ENCODE measurements around the gene WASHC4.

The WASHC4 gene

GRCh38 chr12:105212438-105212837 is 104.9 kb downstream of the WASHC4 start:
- DNase-seq (ENCODE audit: low spot score) = no peak

GRCh38 chr12:105214148-105214547 is 106.6 kb downstream of the WASHC4 start:
- no peak for DNase-seq (ENCODE audit: low spot score)

GRCh38 chr12:105214670-105215375 is 107.3 kb downstream of the WASHC4 start:
- DNase-seq (ENCODE audit: low spot score) = no peak

- no peak for DNase-seq (ENCODE audit: low spot score)
Measured at GRCh38 chr12:105218434-105218833, 110.9 kb downstream of the WASHC4 start.
